GM23248 (cell line): ENCODE measurements around the gene SAMD14. TPM values are rescaled to one million over a fixed set of nuclear protein-coding genes. Genes with fewer than 3 reads are reported as not detected.

ENCODE experiments used
- DNase-seq: peaks from one replicate; pipeline ENCODE4 v3.0.0-alpha.2; 2015
- H2AFZ ChIP-seq: fragments of 200-600 bp; sonication (generic); 2 replicates; pipeline ENCODE4 v1.6.1; 2016; ENCODE audit warnings: antibody characterized with exemption
- H3F3A ChIP-seq: fragments of 200-600 bp; sonication (generic); 2 replicates; pipeline ENCODE4 v1.6.1; 2016; ENCODE audit warnings: mild to moderate bottlenecking, antibody characterized with exemption, mixed run types; ENCODE audit not compliant: insufficient read depth
- H3K27ac ChIP-seq: fragments of 200-600 bp; sonication (generic); 2 replicates; pipeline ENCODE4 v1.5.1; 2016; ENCODE audit warnings: mild to moderate bottlenecking
- H3K27me3 ChIP-seq: fragments of 200-600 bp; sonication (generic); replicated peaks from 2 replicates; pipeline ENCODE4 v1.6.1; 2016; ENCODE audit warnings: mild to moderate bottlenecking; ENCODE audit not compliant: insufficient read depth
- H3K36me3 ChIP-seq: fragments of 200-600 bp; sonication (generic); 2 replicates; pipeline ENCODE4 v1.6.1; 2016; ENCODE audit warnings: low read depth, mild to moderate bottlenecking
- H3K4me1 ChIP-seq: fragments of 200-600 bp; sonication (generic); 2 replicates; pipeline ENCODE4 v1.6.1; 2016; ENCODE audit warnings: mild to moderate bottlenecking; ENCODE audit not compliant: insufficient read depth
- H3K4me2 ChIP-seq: fragments of 200-600 bp; sonication (generic); one replicate; pipeline ENCODE4 v1.6.1; 2016; ENCODE audit warnings: mild to moderate bottlenecking; ENCODE audit not compliant: unreplicated experiment
- H3K4me3 ChIP-seq: fragments of 200-600 bp; sonication (generic); 2 replicates; pipeline ENCODE4 v1.5.1; 2016; ENCODE audit warnings: mild to moderate bottlenecking
- H3K79me2 ChIP-seq: fragments of 200-600 bp; sonication (generic); 2 replicates; pipeline ENCODE4 v1.6.1; 2016; ENCODE audit warnings: mild to moderate bottlenecking; ENCODE audit not compliant: insufficient read depth
- H3K9ac ChIP-seq: fragments of 200-600 bp; sonication (generic); 2 replicates; pipeline ENCODE4 v1.6.1; 2016; ENCODE audit warnings: mild to moderate bottlenecking
- H3K9me2 ChIP-seq: fragments of 200-600 bp; sonication (generic); 2 replicates; pipeline ENCODE4 v1.6.1; 2016; ENCODE audit warnings: mixed run types, mild to moderate bottlenecking, moderate library complexity; ENCODE audit not compliant: insufficient read depth
- H3K9me3 ChIP-seq: fragments of 200-600 bp; sonication (generic); one replicate; pipeline ENCODE4 v1.6.1; 2017; ENCODE audit warnings: low read depth
- H4K20me1 ChIP-seq: fragments of 200-600 bp; sonication (generic); 2 replicates; pipeline ENCODE4 v1.6.0; 2016; ENCODE audit not compliant: insufficient read depth
- EZH2 ChIP-seq: fragments of 200-600 bp; sonication (generic); IDR thresholded peaks from 2 replicates; pipeline ENCODE4 v1.6.1; 2018; ENCODE audit warnings: antibody characterized with exemption, mild to moderate bottlenecking; ENCODE audit not compliant: insufficient read depth, poor library complexity, severe bottlenecking
- EZH2phosphoT487 ChIP-seq: fragments of 200-600 bp; sonication (generic); IDR thresholded peaks from 2 replicates; pipeline ENCODE4 v1.6.1; 2018; ENCODE audit warnings: antibody characterized with exemption, moderate library complexity, mild to moderate bottlenecking, low read depth; ENCODE audit not compliant: insufficient read depth
- WGBS, 2 experiments: methylation state at CpG; one replicate each; pipeline ENCODE4 v1.1.6; 2015 to 2017; ENCODE audit warnings: low lambda C conversion rate in 2 of 2, low coverage in 1 of 2; ENCODE audit errors: missing lambda C conversion rate in 2 of 2; 5-methylcytosine and 5-hydroxymethylcytosine counted together
- in situ Hi-C: fragments of 300-500 bp; cut with MboI; formaldehyde crosslinking; loops from 2 replicates; pipeline ENCODE4 v1.15.0; 2020
- polyA plus RNA-seq: library from polyadenylated mRNA; unstranded; fragments of >200 nt; fragmentation: Nextera tagmentation; extraction: Ambion mirVana; gene quantifications from 2 replicates; pipeline ENCODE4 v1.2.1, GENCODE V29; 2016
- total RNA-seq: library from RNA; depleted of rRNA; stranded (reverse); fragments of >200 nt; shearing (Covaris generic); gene quantifications from 2 replicates; pipeline ENCODE4 v1.2.3, GENCODE V29; 2014

The SAMD14 gene
- total and polyA plus RNA-seq, 2 experiments from 2014 or later = 1.3 to 3.0 TPM

DNA sequence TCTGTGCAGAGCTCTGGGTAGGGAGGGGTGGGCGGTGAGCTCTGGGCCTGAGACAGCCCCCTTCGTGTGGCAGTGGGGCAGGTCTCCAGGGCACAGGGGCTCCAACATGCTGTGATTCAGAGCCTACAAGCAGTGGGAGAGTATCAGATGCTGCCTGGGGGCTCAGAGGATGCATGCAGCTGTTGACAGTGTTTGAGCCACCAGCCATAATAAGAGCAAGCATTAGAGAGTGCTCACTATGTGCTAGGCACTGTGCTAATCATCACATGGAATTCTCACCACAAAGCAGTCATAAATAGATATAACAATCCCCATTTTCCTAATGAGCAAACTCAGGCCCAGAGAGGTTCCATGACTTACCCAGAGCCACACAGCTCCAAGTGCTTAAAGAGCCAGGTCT is 26.7 kb downstream of the SAMD14 start:
- Histone ChIP-seq H3K4me3 (no peak overlapping the region), H3K27me3 (no peaks in the 10 kb centered on the region), H3K4me1 (peaks cover 36% of the 10 kb centered on the region), H2AFZ (no peak overlapping the region), H3K27ac (no peak overlapping the region), H3K79me2 (no peaks in the 10 kb centered on the region), H3K36me3 (0 out of 2 replicates have a peak, but pooled peaks cover 3% of the 10 kb centered on the region), H3K9ac (no peak overlapping the region), H3K9me2 (no peaks in the 10 kb centered on the region), H3K9me3 (no peaks in the 10 kb centered on the region), H4K20me1 (no peaks in the 10 kb centered on the region), H3K4me2 (no peak overlapping the region), H3F3A (peaks cover 21% of the 10 kb centered on the region)
- in situ Hi-C loops = no loop called here
- no peak for TF ChIP-seq EZH2
- TF ChIP-seq EZH2phosphoT487 = no peak
- WGBS, 2 experiments = 65% methylated on average over 2 of the region's 2 CpGs
- no peak for DNase-seq

GRCh38 chr17:50102164-50102991 is 27.6 kb downstream of the SAMD14 start:
- no peaks in the 10 kb centered on the region for H3K9me2 ChIP-seq
- H3K9me3 ChIP-seq = no peaks in the 10 kb centered on the region
- 67 to 73% methylated on average over 14 to 15 of the region's 15 CpGs for whole genome bisulfite sequencing, 2 experiments
- H3K4me2 ChIP-seq = no peak overlapping the region
- H3F3A ChIP-seq = peaks cover 17% of the 10 kb centered on the region
- DNase-seq = no peak
- H3K79me2 ChIP-seq = no peaks in the 10 kb centered on the region
- no peaks in the 10 kb centered on the region for H4K20me1 ChIP-seq
- no peak overlapping the region for H3K27ac ChIP-seq
- H3K4me1 ChIP-seq = peaks cover 28% of the 10 kb centered on the region
- H2AFZ ChIP-seq = no peak overlapping the region
- in situ Hi-C loops = no loop called here
- no peak overlapping the region for H3K4me3 ChIP-seq
- no peak overlapping the region for H3K9ac ChIP-seq
- no peaks in the 10 kb centered on the region for H3K27me3 ChIP-seq
- TF ChIP-seq EZH2 = no peak
- TF ChIP-seq EZH2phosphoT487 = no peak
- 0 out of 2 replicates have a peak, but pooled peaks cover 5% of the 10 kb centered on the region for H3K36me3 ChIP-seq

DNA sequence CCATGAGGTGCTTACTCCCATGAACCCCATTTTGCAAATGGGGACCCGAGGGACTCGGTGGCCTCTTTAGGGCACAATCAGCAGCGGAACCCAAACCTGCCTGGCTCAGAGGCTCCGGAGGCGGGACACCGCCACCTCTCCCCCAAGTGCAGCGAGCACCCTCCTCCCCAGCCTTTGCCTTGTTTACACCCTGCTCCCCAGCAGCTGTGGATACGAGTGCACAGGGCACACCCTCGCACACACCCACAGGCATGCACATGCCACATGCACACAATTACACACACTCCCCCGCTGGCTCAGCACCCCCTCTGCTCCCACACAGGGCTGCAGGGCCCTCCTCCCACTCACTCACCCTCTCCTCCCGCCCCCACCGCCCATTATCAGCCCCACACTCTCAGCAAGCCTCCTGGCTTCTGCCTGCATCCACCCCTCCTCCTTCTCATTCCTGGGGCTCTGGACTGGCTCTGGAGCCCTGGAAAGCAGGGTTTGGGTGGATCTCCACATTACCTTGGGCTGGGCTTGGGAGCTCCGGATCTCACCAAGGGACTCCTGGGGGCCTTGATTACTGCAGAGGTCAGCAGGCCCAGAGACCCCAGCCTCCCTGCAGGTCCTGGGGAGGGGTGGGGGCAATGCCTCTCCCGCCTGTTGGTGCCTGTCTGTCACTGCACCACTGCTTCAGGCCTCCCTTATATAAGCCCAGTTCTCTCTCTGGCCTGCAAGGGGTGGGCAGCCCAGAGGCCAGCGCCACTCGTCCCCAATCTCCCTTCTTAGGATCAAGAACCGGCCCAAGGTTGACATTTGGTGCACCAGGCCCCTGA is 28.4 kb downstream of the SAMD14 start:
- in situ Hi-C loops = no loop called here
- Histone ChIP-seq H3F3A (peaks cover 16% of the 10 kb centered on the region; the same call in 1 of the 2 replicates), H4K20me1 (no peaks in the 10 kb centered on the region), H3K9me3 (no peaks in the 10 kb centered on the region), H3K27ac (no peak overlapping the region), H3K4me3 (no peak overlapping the region), H3K9me2 (no peaks in the 10 kb centered on the region), H3K27me3 (no peaks in the 10 kb centered on the region), H2AFZ (no peak overlapping the region), H3K4me2 (no peak overlapping the region), H3K36me3 (0 out of 2 replicates have a peak, but pooled peaks cover 5% of the 10 kb centered on the region), H3K9ac (no peak overlapping the region), H3K4me1 (peaks cover 28% of the 10 kb centered on the region), H3K79me2 (no peaks in the 10 kb centered on the region)
- peak; percentile 45 for DNase-seq
- TF ChIP-seq EZH2 = no peak
- no peak for TF ChIP-seq EZH2phosphoT487
- WGBS, 2 experiments = 22 to 32% methylated on average over 13 to 17 of the region's 17 CpGs

GRCh38 chr17:50100921-50101345 is 29.0 kb downstream of the SAMD14 start:
- Histone ChIP-seq H3F3A (peaks cover 16% of the 10 kb centered on the region; the same call in 1 of the 2 replicates), H3K4me1 (peaks cover 28% of the 10 kb centered on the region), H3K9ac (no peak overlapping the region), H3K27ac (no peak overlapping the region), H3K27me3 (no peaks in the 10 kb centered on the region), H3K9me3 (no peaks in the 10 kb centered on the region), H2AFZ (no peak overlapping the region), H3K9me2 (no peaks in the 10 kb centered on the region), H3K4me3 (no peak overlapping the region), H3K4me2 (no peak overlapping the region), H3K36me3 (0 out of 2 replicates have a peak, but pooled peaks cover 5% of the 10 kb centered on the region), H4K20me1 (no peaks in the 10 kb centered on the region), H3K79me2 (peaks cover under 1% of the 10 kb centered on the region; the same call in 1 of the 2 replicates)
- TF ChIP-seq EZH2phosphoT487 = no peak
- TF ChIP-seq EZH2 = no peak
- 18 to 20% methylated on average over 15 of the region's 15 CpGs for WGBS, 2 experiments
- in situ Hi-C loops = no loop called here
- DNase-seq = peak; percentile 46
